Stimulated activated CD4-positive, alpha-beta T cell treated with anti-CD3 and anti-CD28 coated beads, Interleukin-4, amount 100 ng/mL, for 4 hours (primary cell): ENCODE measurements around the gene HSPG2.
"Not testable (repeated sequence)": the region's sequence is repeated elsewhere in the genome, so short reads cannot be mapped to it uniquely, and the experiment has no call there.

Source experiments
- DNase-seq, 2 experiments: peaks; one replicate each; pipeline ENCODE4 v3.0.0-alpha.2; 2020

Gene HSPG2

GRCh38 chr1:21931171-21932093 is 5.7 kb downstream of the HSPG2 start:
- no peak for DNase-seq

GRCh38 chr1:21930629-21931170 is 6.4 kb downstream of the HSPG2 start:
- no peak for DNase-seq

DNA sequence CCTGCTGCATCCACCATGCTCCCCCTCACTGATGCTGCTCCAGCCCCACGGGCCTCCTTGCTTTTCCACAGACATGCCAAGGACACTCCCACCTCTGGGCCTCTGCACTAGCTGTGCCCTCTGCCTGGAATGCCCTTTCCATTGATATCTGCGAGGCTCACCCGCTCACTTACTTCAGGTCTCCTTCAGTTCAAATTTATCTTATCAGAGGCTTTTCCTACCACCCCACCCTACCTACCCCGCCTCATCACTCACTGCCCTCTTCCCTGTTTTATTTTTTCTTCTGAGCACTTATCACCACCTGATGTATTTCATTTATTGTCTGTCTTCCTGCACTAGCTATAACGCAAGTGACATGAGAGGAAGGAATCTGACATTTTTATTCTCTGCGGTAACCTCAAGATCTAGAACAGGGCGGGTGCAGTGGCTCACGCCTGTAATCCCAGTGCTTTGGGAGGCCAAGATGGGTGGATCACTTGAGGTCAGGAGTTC is 7.0 kb downstream of the HSPG2 start:
- DNase-seq: no peak

GRCh38 chr1:21927533-21928237 is 9.4 kb downstream of the HSPG2 start:
- DNase-seq: no peak

- no peak for DNase-seq
These were observed 10.1 kb downstream of the HSPG2 start for GRCh38 chr1:21926814-21927532.

DNA sequence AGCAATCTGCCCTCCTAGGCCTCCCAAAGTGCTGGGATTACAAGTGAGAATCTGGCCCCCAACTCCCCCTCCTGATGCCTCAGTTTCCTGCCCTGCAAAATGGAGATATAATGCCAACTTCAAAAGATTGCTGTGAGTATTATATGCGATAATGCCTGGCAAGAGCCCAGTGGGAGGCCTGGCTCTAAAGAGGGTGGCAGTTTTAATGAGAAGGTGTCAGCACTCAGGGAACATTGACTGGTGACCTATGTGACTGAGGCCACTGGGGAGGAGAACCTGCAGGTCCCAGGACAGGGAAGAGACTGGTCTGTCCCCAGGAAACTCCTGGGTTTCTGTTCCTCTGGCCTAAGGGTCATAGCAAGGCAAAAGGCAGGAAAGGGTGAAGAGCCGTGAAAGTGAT is 11.0 kb downstream of the HSPG2 start:
- DNase-seq: no peak

GRCh38 chr1:21925334-21925940 is 11.7 kb downstream of the HSPG2 start:
- no peak for DNase-seq

GRCh38 chr1:21924503-21925005 is 12.6 kb downstream of the HSPG2 start:
- no peak for DNase-seq

GRCh38 chr1:21922090-21923013 is 14.8 kb downstream of the HSPG2 start:
- no peak for DNase-seq

DNA sequence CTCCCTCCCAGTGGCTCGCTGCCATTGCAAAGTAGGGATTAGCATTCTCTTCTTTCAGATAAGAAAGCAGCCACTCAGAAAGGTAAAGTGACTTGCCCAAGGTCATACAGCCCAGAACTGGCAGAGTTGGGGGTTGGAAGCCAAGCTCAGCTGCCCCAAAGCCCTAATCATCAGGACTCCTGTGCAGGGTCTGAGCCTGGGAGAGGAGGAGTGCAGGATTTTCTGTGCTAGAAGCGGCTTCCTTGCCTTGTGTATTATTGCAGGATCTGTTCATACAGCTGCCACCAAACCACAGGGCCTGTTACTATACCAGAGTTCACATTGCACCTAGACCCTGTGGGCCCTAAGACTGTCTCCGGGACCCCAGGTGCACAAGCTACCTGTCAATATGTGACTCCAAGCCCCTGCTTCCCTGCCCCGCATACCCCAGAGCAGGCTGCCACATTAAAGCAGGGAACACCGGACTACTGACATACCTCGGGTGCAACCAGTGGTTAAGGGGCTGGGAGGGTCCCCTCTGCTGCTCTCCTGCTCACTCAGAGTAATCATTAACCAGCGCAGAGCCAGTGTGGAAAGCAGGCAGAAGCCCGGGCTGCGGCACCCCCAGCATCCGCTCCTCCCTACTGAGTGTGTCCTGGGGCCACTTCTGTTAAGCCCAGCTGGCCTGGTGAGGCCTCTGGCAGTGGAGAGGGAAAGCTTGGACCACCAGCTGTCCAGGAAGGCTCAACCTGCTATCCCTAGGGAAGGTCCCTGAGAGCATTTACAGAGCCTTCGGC is 15.8 kb downstream of the HSPG2 start:
- no peak for DNase-seq

DNA sequence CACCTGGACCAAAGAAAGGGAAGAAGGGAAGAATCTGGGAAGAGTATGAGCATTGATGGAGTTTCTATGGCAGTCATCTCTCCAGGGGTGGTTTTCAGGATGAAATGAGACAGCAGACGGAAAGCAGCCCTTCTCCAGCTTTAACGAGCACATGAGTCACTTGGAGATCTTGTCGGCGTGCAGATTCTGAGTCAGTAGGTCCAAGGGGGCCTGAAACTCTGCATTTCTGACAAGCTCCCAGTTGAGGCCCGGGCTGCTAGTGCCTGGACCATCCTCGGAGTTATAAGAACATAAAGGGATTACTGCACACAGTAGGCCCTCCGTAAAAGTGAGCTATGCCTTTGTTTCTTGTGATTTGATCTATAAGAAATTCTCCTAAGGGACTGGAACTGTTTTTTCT is 17.6 kb downstream of the HSPG2 start:
- DNase-seq: no peak

DNA sequence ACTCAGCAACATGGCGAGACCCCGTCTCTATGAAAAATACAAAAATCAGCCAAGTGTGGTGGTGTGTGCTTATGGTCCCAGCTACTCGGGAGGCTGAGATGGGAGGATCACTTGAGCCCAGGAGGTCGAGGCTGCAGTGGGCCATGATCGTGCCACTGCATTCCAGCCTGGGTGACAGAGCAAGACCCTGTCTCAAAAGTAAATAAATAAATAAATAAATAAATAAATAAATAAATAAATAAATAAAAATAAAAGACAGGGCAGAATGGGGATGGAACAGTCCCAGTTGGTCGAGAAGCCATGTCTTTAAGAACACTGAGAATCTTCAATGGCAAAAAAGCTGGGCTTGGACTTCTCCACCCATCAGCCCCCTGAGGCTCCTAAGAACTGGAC is 19.9 kb downstream of the HSPG2 start:
- not testable (repeated sequence) for DNase-seq

GRCh38 chr1:21916447-21917238 is 20.5 kb downstream of the HSPG2 start:
- DNase-seq: no peak

GRCh38 chr1:21914880-21915640 is 22.1 kb downstream of the HSPG2 start:
- DNase-seq: no peak

- no peak for DNase-seq
These were observed 22.7 kb downstream of the HSPG2 start for GRCh38 chr1:21914450-21914849.

DNA sequence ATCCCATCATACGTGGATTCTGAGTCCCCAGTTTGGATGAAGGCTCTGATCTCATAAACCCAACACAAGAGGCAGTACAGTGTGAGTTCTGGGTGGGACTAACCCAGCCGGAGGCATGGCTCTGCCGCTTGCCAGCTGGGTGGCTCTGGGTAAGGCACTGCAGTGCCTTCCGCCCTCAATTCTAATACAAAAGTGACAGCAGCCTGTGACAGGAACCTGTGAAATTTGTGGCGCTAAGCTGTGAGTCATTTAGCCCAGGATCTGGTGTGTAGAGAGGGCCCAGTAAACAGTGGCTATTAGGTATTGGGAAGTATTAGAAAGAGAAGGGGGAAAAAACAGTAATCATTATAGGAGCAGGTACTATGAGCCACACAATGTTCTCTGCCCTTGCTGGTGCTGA is 23.3 kb downstream of the HSPG2 start:
- peak in 1 of 2 experiments; percentile 15 for DNase-seq

- no peak for DNase-seq
These were observed 23.9 kb downstream of the HSPG2 start for GRCh38 chr1:21913258-21913657.

DNA sequence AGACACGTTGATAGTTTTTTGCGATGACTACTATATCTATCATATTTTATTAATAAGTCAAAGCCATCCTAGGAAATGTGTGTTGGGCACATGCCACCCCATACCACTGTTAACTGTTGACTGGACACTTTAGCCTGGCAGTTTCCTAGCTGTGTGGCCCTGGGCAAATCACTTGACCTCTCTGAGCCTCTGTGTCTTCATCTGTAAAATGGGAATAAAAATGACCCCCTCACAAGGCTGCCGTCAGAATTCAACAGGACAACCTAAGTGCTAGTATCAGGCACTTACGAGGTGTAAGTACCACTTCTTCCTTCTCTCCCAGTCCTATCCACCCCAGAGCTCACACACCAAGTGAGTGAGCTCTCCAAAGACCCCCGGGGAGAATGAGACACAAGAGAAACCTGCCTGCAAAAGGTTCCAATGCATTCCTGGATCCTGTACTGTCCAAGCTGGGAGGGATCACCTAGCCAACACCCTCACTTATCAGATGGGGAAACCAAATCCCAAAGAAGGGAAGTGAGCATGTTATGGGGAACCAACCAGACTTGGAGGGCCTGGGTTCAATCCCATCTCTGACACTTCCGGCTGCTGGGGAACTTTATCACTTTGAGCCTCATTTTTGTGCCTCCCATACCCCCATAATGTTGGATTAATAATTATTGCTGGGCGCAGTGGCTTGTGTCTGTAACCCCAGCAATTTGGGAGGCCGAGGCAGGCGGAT is 24.9 kb downstream of the HSPG2 start:
- DNase-seq: no peak
